ENCODE measurements around the gene ABI3BP. TPM values are rescaled to one million over a fixed set of nuclear protein-coding genes. Genes with fewer than 3 reads are reported as not detected.

Gene ABI3BP
- polyA plus RNA-seq, 1 of the 3 experiments (the other 2 are of a cell fraction) = 8.4 TPM

- Histone ChIP-seq H4K20me1 (ENCODE audit: insufficient read depth) (no peaks in the 10 kb centered on the region), H3K36me3 (replicated peaks in 1 of 2; ENCODE audit: control insufficient read depth in 1 of 2, insufficient read depth in 2 of 2, low read length in 1 of 2) (no peaks in the 10 kb centered on the region), H3K4me1 (ENCODE audit: control insufficient read depth in 1 of 2, insufficient read depth in 2 of 2, low read depth in 1 of 2, low read length in 1 of 2) (peaks cover 0 to 2% of the 10 kb centered on the region in 2 experiments; a peak in 2 of 4 replicates), H3K4me2 (no peak overlapping the region), H3F3A (replicated peaks; ENCODE audit: insufficient read depth) (no peaks in the 10 kb centered on the region), H3K9me2 (no peaks in the 10 kb centered on the region), H3K4me3 (ENCODE audit: low read depth in 2 of 2, low read length in 1 of 2) (no peak overlapping the region), H3K79me2 (ENCODE audit: insufficient read depth) (no peaks in the 10 kb centered on the region), H3K27me3 (ENCODE audit: insufficient read depth) (no peaks in the 10 kb centered on the region), H3K27ac (ENCODE audit: low read depth in 2 of 2, low read length in 1 of 2) (no peak overlapping the region), H3K9me3 (no peaks in the 10 kb centered on the region), H2AFZ (ENCODE audit: low read depth) (no peak overlapping the region), H3K9ac (no peak overlapping the region)
- POLR2A ChIA-PET = no interaction called here
- 67% methylated on average over 1 of the region's 1 CpG for WGBS (ENCODE audit: low lambda C conversion rate)
- no peak for TF ChIP-seq NRF1 (IDR thresholded peaks at IDR 0.05; ENCODE audit: low read depth, low read length)
- no peak for TF ChIP-seq FOSL2 (IDR thresholded peaks at IDR 0.05; ENCODE audit: borderline replicate concordance, low read depth)
- TF ChIP-seq FOXM1 (IDR thresholded peaks at IDR 0.05; ENCODE audit: low read depth) = no peak
- TF ChIP-seq RCOR1 (IDR thresholded peaks at IDR 0.05; ENCODE audit: low read length) = no peak
- TF ChIP-seq, protein P1, sequence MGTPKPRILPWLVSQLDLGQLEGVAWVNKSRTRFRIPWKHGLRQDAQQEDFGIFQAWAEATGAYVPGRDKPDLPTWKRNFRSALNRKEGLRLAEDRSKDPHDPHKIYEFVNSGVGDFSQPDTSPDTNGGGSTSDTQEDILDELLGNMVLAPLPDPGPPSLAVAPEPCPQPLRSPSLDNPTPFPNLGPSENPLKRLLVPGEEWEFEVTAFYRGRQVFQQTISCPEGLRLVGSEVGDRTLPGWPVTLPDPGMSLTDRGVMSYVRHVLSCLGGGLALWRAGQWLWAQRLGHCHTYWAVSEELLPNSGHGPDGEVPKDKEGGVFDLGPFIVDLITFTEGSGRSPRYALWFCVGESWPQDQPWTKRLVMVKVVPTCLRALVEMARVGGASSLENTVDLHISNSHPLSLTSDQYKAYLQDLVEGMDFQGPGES (IDR thresholded peaks at IDR 0.05; ENCODE audit: low read depth, low read length) = no peak
- TF ChIP-seq, protein P2, sequence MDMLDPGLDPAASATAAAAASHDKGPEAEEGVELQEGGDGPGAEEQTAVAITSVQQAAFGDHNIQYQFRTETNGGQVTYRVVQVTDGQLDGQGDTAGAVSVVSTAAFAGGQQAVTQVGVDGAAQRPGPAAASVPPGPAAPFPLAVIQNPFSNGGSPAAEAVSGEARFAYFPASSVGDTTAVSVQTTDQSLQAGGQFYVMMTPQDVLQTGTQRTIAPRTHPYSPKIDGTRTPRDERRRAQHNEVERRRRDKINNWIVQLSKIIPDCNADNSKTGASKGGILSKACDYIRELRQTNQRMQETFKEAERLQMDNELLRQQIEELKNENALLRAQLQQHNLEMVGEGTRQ (IDR thresholded peaks at IDR 0.05; ENCODE audit: borderline replicate concordance, low read depth, low read length) = no peak
- no peak for TF ChIP-seq EZH2phosphoT487 (IDR thresholded peaks at IDR 0.05; ENCODE audit: borderline replicate concordance, low read depth)
- TF ChIP-seq SIN3A (IDR thresholded peaks at IDR 0.05; ENCODE audit: borderline replicate concordance, low read depth, low read length) = no peak
- TF ChIP-seq TEAD4 (IDR thresholded peaks at IDR 0.05; ENCODE audit: borderline replicate concordance, insufficient read depth) = no peak
- TF ChIP-seq CTCF (IDR thresholded peaks at IDR 0.05) = no peak
- TF ChIP-seq MEF2A (IDR thresholded peaks at IDR 0.05; ENCODE audit: borderline replicate concordance, low read depth) = no peak
- no peak for TF ChIP-seq RFX5 (IDR thresholded peaks at IDR 0.05; ENCODE audit: low read length)
- no peak for TF ChIP-seq POLR2AphosphoS5 (IDR thresholded peaks at IDR 0.05; ENCODE audit: low read depth, low read length)
- CTCF ChIA-PET = interaction anchor here (2.3 kb wide), 1 partner anchor 11 kb away, joined by 6 read pairs; no protein-coding TSS in a partner anchor
- DNase-seq = no peak
Measured at GRCh38 chr3:100988080-100988479, 5.1 kb downstream of the ABI3BP start.

DNA sequence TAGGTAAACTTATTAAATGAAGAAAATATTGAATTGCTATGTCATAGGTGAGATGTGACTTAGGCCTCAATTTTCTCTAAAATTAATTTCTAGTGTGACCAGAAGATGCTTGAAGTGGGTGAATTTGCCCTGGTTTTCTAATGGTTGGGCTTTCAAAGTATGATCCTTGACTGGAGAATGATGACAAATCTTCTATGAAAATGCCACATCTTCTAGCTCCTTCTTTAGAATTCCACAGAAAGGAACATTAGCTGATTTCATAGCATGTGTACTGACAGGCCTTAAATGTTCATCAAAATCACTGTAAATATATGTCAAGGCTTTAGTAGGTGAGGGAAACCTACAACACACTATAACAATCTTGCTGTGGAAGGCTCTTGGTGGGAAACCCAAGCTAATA is 8.9 kb downstream of the ABI3BP start:
- Histone ChIP-seq H3K9ac (no peak overlapping the region), H3K9me3 (no peaks in the 10 kb centered on the region), H3K4me3 (ENCODE audit: low read depth in 2 of 2, low read length in 1 of 2) (no peak overlapping the region), H3K27ac (ENCODE audit: low read depth in 2 of 2, low read length in 1 of 2) (no peak overlapping the region), H4K20me1 (ENCODE audit: insufficient read depth) (no peaks in the 10 kb centered on the region), H3K4me2 (no peak overlapping the region), H3K79me2 (ENCODE audit: insufficient read depth) (no peaks in the 10 kb centered on the region), H3K27me3 (ENCODE audit: insufficient read depth) (no peaks in the 10 kb centered on the region), H3F3A (replicated peaks; ENCODE audit: insufficient read depth) (no peaks in the 10 kb centered on the region), H3K36me3 (replicated peaks in 1 of 2; ENCODE audit: control insufficient read depth in 1 of 2, insufficient read depth in 2 of 2, low read length in 1 of 2) (no peaks in the 10 kb centered on the region), H3K9me2 (no peaks in the 10 kb centered on the region), H3K4me1 (ENCODE audit: control insufficient read depth in 1 of 2, insufficient read depth in 2 of 2, low read depth in 1 of 2, low read length in 1 of 2) (peaks cover 0 to 6% of the 10 kb centered on the region in 2 experiments; a peak in 2 of 4 replicates), H2AFZ (ENCODE audit: low read depth) (no peak overlapping the region)
- TF ChIP-seq FOSL2 (IDR thresholded peaks at IDR 0.05; ENCODE audit: borderline replicate concordance, low read depth) = no peak
- no peak for TF ChIP-seq EZH2phosphoT487 (IDR thresholded peaks at IDR 0.05; ENCODE audit: borderline replicate concordance, low read depth)
- TF ChIP-seq CHD2 (IDR thresholded peaks at IDR 0.05; ENCODE audit: low read length, partially characterized antibody) = no peak
- TF ChIP-seq CTCF (IDR thresholded peaks at IDR 0.05) = no peak
- ChIA-PET CTCF (interaction anchor here (1.4 kb wide), 1 partner anchor 13 kb away, joined by 4 read pairs; no protein-coding TSS in a partner anchor), POLR2A (no interaction called here)
- no peak for DNase-seq
